ENCODE measurements around the gene SLC8A3.

DNA sequence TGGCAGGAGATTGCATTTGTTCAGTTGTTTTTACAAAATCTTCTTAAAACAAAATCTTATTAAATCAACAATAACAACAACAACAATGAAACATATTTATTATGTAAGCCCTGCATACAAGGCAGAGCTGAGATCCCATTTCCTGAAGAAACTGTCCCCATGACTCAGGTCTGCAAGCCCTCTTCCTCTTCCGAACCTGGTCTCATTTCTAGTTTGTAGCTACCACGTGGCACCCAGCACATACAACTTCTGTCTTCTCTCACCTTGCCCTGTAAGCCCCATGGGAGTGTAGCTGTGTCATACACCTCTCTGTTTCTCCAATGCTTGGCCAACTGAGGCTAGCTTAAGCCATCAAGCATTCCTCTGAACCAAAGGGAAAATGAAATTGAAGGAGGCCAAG, 106.4 kb downstream of the SLC8A3 start:
- TF ChIP-seq, protein P1, sequence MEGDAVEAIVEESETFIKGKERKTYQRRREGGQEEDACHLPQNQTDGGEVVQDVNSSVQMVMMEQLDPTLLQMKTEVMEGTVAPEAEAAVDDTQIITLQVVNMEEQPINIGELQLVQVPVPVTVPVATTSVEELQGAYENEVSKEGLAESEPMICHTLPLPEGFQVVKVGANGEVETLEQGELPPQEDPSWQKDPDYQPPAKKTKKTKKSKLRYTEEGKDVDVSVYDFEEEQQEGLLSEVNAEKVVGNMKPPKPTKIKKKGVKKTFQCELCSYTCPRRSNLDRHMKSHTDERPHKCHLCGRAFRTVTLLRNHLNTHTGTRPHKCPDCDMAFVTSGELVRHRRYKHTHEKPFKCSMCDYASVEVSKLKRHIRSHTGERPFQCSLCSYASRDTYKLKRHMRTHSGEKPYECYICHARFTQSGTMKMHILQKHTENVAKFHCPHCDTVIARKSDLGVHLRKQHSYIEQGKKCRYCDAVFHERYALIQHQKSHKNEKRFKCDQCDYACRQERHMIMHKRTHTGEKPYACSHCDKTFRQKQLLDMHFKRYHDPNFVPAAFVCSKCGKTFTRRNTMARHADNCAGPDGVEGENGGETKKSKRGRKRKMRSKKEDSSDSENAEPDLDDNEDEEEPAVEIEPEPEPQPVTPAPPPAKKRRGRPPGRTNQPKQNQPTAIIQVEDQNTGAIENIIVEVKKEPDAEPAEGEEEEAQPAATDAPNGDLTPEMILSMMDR (IDR thresholded peaks at IDR 0.05): no peak
- TF ChIP-seq POLR2AphosphoS5 (IDR thresholded peaks at IDR 0.05; ENCODE audit: insufficient read depth in 1 of 2, low read depth in 1 of 2) (no peak), POLR2A (IDR thresholded peaks at IDR 0.05) (no peak)
